Thoracic aorta (tissue), 2 donors: ENCODE measurements around the gene CD177. TPM values are rescaled to one million over a fixed set of nuclear protein-coding genes. Genes with fewer than 3 reads are reported as not detected.
"Not testable (repeated sequence)": the region's sequence is repeated elsewhere in the genome, so short reads cannot be mapped to it uniquely, and the experiment has no call there.

Source experiments
- ATAC-seq: fragments of 150-250 bp; one replicate; pipeline ENCODE4 v1.8.0; 2017; ENCODE audit warnings: low read depth; ENCODE audit not compliant: insufficient number of reproducible peaks, low FRiP score
- DNase-seq: peaks from one replicate; pipeline ENCODE4 v3.0.0-alpha.2; 2020; ENCODE audit warnings: low spot score
- H3K27ac ChIP-seq, 2 donors: fragments of 200-600 bp; sonication (generic); 1 replicate in 1 of 2; 2 replicates in 1 of 2; pipeline ENCODE4 v1.5.1; 2016; ENCODE audit warnings: mild to moderate bottlenecking in 2 of 2, moderate library complexity in 2 of 2
- H3K27me3 ChIP-seq: fragments of 200-600 bp; sonication (generic); replicated peaks from 2 replicates; pipeline ENCODE4 v1.6.0; 2016; ENCODE audit warnings: mild to moderate bottlenecking; ENCODE audit not compliant: insufficient read depth
- H3K36me3 ChIP-seq: fragments of 200-600 bp; sonication (generic); one replicate; pipeline ENCODE4 v1.5.1; 2016
- H3K4me1 ChIP-seq, 2 donors: fragments of 200-600 bp; sonication (generic); 1 replicate in 1 of 2; 2 replicates in 1 of 2; pipeline versions ENCODE4 v1.5.1 to v1.6.0; 2016; ENCODE audit warnings: low read depth in 2 of 2, mild to moderate bottlenecking in 1 of 2; ENCODE audit not compliant: control insufficient read depth in 1 of 2
- H3K4me3 ChIP-seq: fragments of 200-600 bp; sonication (generic); 2 replicates; pipeline ENCODE4 v1.5.1; 2016; ENCODE audit warnings: mild to moderate bottlenecking
- H3K9me3 ChIP-seq: fragments of 200-600 bp; sonication (generic); 2 replicates; pipeline ENCODE4 v1.5.1; 2016
- total RNA-seq, 2 donors: library from RNA; depleted of rRNA; stranded (reverse); fragments of >200 nt; gene quantifications; one replicate each; pipeline versions ENCODE4 v1.1.0 to v1.2.3, GENCODE V29; 2016
- TF ChIP-seq, protein P1 (sequence below): fragments of 200-600 bp; sonication (generic); IDR thresholded peaks from one replicate; pipeline ENCODE4 v1.5.1; 2019; ENCODE audit warnings: antibody characterized with exemption

The CD177 gene
- total RNA-seq, 2 donors from 2014 or later = 3.5 TPM; not detected in 1

GRCh38 chr19:43329989-43330388 is 23.5 kb upstream of the CD177 start:
- DNase-seq (no peak), ATAC-seq (no peak)
- TF ChIP-seq, protein P1, sequence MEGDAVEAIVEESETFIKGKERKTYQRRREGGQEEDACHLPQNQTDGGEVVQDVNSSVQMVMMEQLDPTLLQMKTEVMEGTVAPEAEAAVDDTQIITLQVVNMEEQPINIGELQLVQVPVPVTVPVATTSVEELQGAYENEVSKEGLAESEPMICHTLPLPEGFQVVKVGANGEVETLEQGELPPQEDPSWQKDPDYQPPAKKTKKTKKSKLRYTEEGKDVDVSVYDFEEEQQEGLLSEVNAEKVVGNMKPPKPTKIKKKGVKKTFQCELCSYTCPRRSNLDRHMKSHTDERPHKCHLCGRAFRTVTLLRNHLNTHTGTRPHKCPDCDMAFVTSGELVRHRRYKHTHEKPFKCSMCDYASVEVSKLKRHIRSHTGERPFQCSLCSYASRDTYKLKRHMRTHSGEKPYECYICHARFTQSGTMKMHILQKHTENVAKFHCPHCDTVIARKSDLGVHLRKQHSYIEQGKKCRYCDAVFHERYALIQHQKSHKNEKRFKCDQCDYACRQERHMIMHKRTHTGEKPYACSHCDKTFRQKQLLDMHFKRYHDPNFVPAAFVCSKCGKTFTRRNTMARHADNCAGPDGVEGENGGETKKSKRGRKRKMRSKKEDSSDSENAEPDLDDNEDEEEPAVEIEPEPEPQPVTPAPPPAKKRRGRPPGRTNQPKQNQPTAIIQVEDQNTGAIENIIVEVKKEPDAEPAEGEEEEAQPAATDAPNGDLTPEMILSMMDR = no peak

GRCh38 chr19:43330726-43331434 is 22.6 kb upstream of the CD177 start:
- H3K4me3 ChIP-seq = no peak overlapping the region
- H3K27ac ChIP-seq = no peak overlapping the region
- DNase-seq (no peak), ATAC-seq (no peak)
- H3K36me3 ChIP-seq = no peaks in the 10 kb centered on the region
- H3K9me3 ChIP-seq = no peaks in the 10 kb centered on the region
- no peaks in the 10 kb centered on the region for H3K4me1 ChIP-seq
- TF ChIP-seq, protein P1 = no peak
- no peaks in the 10 kb centered on the region for H3K27me3 ChIP-seq

More at GRCh38 chr19:43329989-43330388, 23.5 kb upstream of the CD177 start:
- no peaks in the 10 kb centered on the region for H3K4me1 ChIP-seq
- H3K9me3 ChIP-seq = no peaks in the 10 kb centered on the region
- H3K27me3 ChIP-seq = no peaks in the 10 kb centered on the region
- no peak overlapping the region for H3K27ac ChIP-seq
- H3K36me3 ChIP-seq = no peaks in the 10 kb centered on the region
- no peak overlapping the region for H3K4me3 ChIP-seq

GRCh38 chr19:43331435-43332010 is 22.0 kb upstream of the CD177 start:
- TF ChIP-seq, protein P1 = no peak
- Histone ChIP-seq H3K9me3 (no peaks in the 10 kb centered on the region), H3K4me3 (no peak overlapping the region), H3K36me3 (no peaks in the 10 kb centered on the region), H3K27me3 (no peaks in the 10 kb centered on the region), H3K27ac (no peak overlapping the region), H3K4me1 (no peaks in the 10 kb centered on the region)
- DNase-seq = no peak
- no peak for ATAC-seq

- H3K36me3 ChIP-seq = no peaks in the 10 kb centered on the region
Observed at GRCh38 chr19:43332058-43332922, 21.2 kb upstream of the CD177 start.

GRCh38 chr19:43336508-43336907 is 17.0 kb upstream of the CD177 start:
- not testable (repeated sequence) for H3K27me3 ChIP-seq, H3K4me1 ChIP-seq, DNase-seq, ATAC-seq, H3K4me3 ChIP-seq, H3K9me3 ChIP-seq, H3K36me3 ChIP-seq, H3K27ac ChIP-seq

More at GRCh38 chr19:43332058-43332922, 21.2 kb upstream of the CD177 start:
- no peaks in the 10 kb centered on the region for H3K4me1 ChIP-seq
- no peaks in the 10 kb centered on the region for H3K9me3 ChIP-seq
- no peak overlapping the region for H3K27ac ChIP-seq
- TF ChIP-seq, protein P1 = no peak
- H3K4me3 ChIP-seq = no peak overlapping the region
- H3K27me3 ChIP-seq = no peaks in the 10 kb centered on the region
- ATAC-seq (no peak), DNase-seq (no peak)
